Vagina (tissue), 2 donors: ENCODE results near the gene PHLDB3.

Experiments
- POLR2A ChIP-seq, 2 donors: fragments of 450-650 bp; IDR thresholded peaks; one replicate each; pipeline ENCODE4 v1.6.1; 2017; ENCODE audit warnings: antibody characterized with exemption in 2 of 2, mild to moderate bottlenecking in 2 of 2, moderate library complexity in 2 of 2
- POLR2AphosphoS5 ChIP-seq, 2 donors: sonication (generic); formaldehyde crosslinking; IDR thresholded peaks; one replicate each; pipeline ENCODE4 v1.9.0; 2017; ENCODE audit warnings: antibody characterized with exemption in 2 of 2, mild to moderate bottlenecking in 2 of 2, low read depth in 1 of 2; ENCODE audit not compliant: insufficient read depth in 1 of 2
- TF ChIP-seq, protein P1 (sequence below), 3 experiments: fragments of 450-650 bp in 2 of 3; fragments of 200-600 bp in 1 of 3; sonication (generic) in 1 of 3; IDR thresholded peaks; one replicate each; pipeline ENCODE4 v1.5.1; 2017 to 2019; ENCODE audit warnings: antibody characterized with exemption in 3 of 3, mild to moderate bottlenecking in 2 of 3, moderate library complexity in 2 of 3

DNA sequence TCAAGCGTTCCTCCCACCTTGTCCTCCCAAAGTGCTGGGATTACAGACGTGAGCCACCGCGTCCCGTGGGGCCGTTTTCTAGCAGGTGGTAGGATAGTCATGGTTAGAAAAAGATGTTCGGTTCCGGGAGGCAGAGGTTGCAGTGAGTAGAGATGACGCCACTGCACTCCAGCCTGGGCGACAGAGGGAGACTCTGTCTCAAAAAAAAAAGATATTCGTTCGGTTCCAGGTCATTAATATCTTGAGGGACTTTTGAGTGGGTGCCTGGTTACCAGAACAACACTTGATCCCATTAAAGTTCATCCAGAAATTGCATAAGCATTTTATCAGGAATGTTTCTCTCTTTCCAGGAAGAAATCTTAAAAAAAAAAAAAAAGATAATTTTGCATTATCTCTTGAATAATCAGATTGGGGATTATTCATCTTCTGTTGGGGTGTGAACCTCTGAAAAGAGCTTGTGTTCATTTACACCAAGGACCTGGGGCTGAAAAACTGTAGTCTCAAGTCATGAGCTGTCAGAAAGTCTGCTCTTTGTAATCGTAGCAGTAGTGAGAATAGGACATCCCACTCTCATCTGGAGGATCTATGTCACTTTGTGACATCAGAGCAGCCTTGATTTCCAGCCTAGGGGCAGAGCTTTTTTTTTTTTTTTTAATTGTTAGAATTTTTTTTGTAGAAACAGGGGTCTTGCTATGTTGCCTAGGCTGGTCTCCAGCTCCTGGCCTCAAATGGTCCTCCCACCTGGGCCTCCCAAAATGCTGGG, 23.5 kb upstream of the PHLDB3 start:
- TF ChIP-seq POLR2A (IDR thresholded peaks at IDR 0.05): no peak
- peak in 1 of 2 donors; percentile 13 for TF ChIP-seq POLR2AphosphoS5 (IDR thresholded peaks at IDR 0.05; ENCODE audit: insufficient read depth in 1 of 2, low read depth in 1 of 2)
- TF ChIP-seq, protein P1, sequence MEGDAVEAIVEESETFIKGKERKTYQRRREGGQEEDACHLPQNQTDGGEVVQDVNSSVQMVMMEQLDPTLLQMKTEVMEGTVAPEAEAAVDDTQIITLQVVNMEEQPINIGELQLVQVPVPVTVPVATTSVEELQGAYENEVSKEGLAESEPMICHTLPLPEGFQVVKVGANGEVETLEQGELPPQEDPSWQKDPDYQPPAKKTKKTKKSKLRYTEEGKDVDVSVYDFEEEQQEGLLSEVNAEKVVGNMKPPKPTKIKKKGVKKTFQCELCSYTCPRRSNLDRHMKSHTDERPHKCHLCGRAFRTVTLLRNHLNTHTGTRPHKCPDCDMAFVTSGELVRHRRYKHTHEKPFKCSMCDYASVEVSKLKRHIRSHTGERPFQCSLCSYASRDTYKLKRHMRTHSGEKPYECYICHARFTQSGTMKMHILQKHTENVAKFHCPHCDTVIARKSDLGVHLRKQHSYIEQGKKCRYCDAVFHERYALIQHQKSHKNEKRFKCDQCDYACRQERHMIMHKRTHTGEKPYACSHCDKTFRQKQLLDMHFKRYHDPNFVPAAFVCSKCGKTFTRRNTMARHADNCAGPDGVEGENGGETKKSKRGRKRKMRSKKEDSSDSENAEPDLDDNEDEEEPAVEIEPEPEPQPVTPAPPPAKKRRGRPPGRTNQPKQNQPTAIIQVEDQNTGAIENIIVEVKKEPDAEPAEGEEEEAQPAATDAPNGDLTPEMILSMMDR (IDR thresholded peaks at IDR 0.05): no peak
